A673 (cell line): ENCODE measurements around the gene DNAH7.

Source experiments
- CTCF ChIP-seq: fragments of 300-800, 200-600 bp; sonication (generic); conservative IDR thresholded peaks from 2 replicates; pipeline ENCODE4 v1.5.1; 2017; ENCODE audit warnings: low read depth, mild to moderate bottlenecking, antibody characterized with exemption, low read length, moderate library complexity, mixed read lengths
- EZH2 ChIP-seq: fragments of 200-600 bp; sonication (generic); IDR thresholded peaks from 2 replicates; pipeline ENCODE4 v1.6.1; 2017; ENCODE audit warnings: borderline replicate concordance, low read depth, mild to moderate bottlenecking, mixed read lengths, antibody characterized with exemption, low read length; ENCODE audit not compliant: poor library complexity, severe bottlenecking

GRCh38 chr2:196000551-196000950, 68.1 kb downstream of the DNAH7 start:
- TF ChIP-seq CTCF (no peak), EZH2 (no peak)
